Activated gamma-delta T cell (primary cell): ENCODE data around the gene GARNL3.

Source experiments
- DNase-seq: peaks from one replicate; lab custom pipeline; 2025; lab: John Stamatoyannopoulos, UW

Gene GARNL3

GRCh38 chr9:127278372-127278771 is 13.8 kb downstream of the GARNL3 start:
- DNase-seq, result no peak

- no peak for DNase-seq
Observed at GRCh38 chr9:127279717-127280285, 15.2 kb downstream of the GARNL3 start.

- no peak for DNase-seq
Observed at GRCh38 chr9:127280880-127281660, 16.5 kb downstream of the GARNL3 start.

DNA sequence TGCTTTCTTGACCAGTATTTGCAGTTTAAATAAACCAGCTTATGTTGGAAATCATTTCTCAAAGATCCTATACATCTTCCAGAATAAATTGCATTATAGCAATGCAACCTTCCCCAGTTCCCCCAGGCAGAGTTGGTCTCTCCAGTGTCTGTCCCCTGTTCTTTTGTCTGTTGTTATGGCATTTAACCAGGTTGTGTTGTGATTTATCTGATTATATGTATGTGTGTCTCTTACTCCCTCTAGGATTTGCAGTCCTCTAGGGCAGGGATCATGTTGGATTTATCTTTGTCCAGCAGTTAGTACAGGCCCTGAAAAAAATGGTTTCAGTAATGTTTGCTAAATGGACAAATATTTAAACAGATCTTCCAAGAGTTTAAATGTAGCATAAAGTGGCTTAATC is 17.3 kb downstream of the GARNL3 start:
- no peak for DNase-seq

DNA sequence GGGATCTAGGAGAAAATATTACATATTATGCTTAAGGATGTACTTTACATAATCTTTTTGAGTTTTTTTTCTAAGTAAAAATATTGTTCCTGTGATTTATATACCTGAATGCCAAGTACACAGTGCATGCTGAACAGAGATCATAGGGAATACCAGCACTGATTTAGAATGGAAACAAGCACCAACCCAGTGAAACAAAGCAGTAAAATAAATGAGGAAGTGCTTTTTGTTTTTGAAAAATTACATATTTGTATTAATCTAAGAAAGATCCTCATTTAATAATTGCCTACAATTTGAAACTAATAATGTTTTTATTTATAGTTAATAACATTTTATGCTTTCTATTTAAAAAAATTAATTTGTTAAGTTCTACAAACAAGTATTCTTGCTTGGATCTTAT is 18.0 kb downstream of the GARNL3 start:
- DNase-seq, result no peak

DNA sequence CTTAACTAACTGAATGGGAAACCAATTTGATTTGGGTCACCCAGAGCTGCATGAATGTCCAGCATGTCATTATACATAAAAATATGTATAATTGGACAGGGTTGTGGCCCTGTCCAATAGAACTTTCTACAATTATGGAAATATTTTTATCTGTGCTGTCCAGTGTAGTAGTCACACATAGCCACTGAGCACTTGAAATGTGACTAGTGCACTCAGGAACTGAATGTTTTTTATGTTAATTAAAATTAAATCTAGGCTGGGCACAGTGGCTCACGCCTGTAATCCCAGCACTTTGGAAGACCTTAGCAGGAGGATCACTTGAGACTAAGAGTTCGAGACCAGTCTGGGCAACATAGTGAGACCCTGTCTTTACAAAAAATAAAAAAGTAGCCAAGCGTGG is 18.6 kb downstream of the GARNL3 start:
- DNase-seq, result no peak

DNA sequence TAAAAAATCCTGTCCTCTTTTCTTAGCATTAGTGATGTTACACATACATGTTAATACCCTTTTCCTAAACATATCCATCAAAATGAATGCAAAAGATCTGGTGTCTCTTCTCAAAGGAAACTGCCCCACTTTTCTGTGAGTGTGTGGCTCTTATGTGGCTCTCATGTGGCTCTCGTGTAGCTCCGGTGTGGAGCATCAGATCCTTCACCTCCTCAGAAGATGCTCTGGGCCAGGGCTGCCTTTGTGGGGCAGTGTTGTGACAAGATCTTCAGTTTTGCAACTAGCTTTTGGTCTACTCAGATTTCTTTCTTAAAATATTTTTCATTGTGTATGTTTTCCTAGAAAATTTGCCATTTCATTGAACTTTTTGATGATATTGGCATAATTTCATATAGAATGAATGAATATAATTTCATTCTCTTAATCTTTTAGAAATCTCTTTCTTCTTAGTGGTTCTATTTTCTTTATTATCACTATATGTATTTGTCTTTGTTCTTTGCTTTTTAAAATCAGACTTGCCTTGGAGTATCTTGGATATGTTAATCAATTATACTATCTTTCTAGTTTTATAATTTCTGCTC is 19.4 kb downstream of the GARNL3 start:
- DNase-seq, result no peak

- DNase-seq, result no peak
Observed at GRCh38 chr9:127285965-127286364, 21.4 kb downstream of the GARNL3 start.

- DNase-seq, result no peak
Observed at GRCh38 chr9:127290561-127291065, 26.0 kb downstream of the GARNL3 start.

- DNase-seq, result no peak
Observed at GRCh38 chr9:127291246-127291778, 26.7 kb downstream of the GARNL3 start.

DNA sequence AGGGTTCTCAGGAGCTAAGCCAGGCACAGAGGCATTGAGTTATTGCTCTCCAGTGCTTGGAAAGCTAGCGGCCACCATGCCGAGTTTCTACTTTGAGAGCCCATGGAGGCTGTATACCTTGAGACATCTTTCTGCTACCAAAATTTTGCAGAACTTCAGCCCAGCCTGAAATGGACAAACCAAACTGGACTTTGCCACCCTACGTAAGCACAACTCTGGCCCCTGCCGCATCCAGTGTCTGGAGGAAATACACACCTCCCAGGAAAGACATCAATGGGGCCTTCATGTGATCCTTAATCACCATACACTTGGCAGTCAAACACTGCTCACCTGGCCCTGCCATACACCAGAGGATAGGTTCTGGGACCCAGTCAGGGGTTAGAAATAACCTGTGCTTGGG is 27.8 kb downstream of the GARNL3 start:
- no peak for DNase-seq

DNA sequence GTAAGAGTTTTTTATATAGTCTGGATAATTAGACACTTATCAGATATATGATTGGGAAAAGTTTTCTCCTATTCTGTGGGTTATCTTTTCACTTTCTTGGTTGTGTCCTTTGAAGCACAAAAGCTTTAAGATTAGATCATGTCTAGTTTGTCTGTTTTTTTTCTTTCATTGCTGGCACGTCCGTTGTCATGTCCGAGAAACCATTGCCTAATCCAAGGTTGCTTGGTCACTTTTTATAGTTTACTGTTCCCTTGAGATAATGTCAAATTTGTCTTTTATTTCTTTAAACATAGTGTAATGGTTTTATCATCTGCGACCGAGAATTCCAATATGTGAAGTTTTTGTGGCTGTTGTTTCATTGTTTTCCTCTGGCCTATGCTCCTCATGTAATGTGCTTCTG is 28.8 kb downstream of the GARNL3 start:
- DNase-seq, result no peak

DNA sequence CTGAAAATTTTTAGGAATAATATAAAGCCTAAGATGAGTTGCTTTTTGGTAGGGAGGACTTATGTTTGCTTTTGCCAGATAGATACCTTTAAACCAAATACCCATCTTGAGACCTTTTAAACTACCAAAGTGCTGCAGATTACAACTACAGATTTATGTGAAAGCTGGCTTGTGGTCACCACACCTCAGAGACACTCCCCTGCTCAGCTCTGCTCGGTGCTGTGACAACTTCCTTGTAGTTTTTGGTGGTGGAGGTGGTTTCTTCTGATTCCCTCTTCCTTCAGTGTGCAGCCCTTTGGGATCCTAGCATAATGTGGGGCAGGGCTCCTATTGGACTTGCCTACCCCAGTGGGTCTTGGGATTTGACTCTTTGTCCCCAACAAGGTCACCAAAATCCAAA is 29.2 kb downstream of the GARNL3 start:
- no peak for DNase-seq

GRCh38 chr9:127295005-127295404 is 30.4 kb downstream of the GARNL3 start:
- no peak for DNase-seq

- DNase-seq, result no peak
Observed at GRCh38 chr9:127300886-127301447, 36.4 kb downstream of the GARNL3 start.

DNA sequence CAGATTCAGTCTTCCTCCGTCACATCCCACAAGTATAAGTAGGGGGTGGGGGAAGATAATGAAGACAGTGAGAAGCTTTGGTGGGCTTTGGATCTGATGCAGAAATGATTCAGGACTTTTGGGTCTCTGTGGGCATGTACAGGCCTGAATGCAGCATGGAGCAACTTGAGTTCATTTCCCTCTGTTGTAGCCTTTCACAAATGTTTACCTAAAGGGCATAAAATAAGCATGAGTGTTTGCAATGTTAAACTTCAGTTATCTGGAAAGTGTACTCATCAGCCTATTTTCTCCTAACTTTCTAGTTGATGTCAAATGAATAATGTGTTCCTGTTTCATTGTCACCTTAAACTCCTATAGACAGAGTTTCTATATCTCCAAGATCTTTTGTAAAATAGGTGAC is 39.3 kb downstream of the GARNL3 start:
- DNase-seq, result no peak

- no peak for DNase-seq
Observed at GRCh38 chr9:127305206-127305837, 40.7 kb downstream of the GARNL3 start.

GRCh38 chr9:127305838-127306226 is 41.3 kb downstream of the GARNL3 start:
- no peak for DNase-seq

GRCh38 chr9:127307802-127308201 is 43.2 kb downstream of the GARNL3 start:
- no peak for DNase-seq

DNA sequence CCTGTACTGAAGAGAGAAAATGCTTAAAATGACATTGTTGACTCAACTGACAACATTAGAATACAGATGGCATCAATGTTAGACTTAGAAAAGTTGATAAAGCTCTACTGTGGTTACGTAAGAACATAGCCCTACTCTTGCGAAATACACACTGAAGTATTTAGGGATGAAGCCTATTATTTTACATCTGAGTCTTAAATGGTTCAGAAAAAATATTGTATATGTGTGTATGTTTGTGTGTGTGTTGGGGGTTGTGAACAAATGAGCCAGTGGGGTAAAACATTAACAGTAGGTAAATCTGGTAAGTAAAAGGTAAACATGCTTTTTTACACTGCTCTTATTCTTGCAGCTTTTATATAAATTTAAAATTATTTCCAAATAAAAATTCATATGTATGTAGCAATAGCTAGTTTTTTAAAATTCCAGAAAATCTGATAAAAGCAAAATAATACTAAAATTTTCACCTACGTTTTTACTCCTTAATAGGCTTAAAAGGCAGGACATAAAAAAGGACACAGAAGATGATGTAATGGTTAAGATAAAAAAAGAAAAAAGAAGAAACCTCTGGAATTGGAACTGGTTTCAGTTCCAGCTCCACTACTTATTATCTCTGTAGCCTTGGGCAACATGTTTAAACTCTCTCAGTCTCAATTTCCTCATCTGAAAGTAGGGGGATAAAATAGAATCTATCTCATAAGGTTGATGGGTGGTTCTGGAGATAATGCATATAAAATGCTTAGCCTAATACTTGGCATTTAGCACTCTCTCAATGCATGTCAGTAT is 44.3 kb downstream of the GARNL3 start:
- no peak for DNase-seq

DNA sequence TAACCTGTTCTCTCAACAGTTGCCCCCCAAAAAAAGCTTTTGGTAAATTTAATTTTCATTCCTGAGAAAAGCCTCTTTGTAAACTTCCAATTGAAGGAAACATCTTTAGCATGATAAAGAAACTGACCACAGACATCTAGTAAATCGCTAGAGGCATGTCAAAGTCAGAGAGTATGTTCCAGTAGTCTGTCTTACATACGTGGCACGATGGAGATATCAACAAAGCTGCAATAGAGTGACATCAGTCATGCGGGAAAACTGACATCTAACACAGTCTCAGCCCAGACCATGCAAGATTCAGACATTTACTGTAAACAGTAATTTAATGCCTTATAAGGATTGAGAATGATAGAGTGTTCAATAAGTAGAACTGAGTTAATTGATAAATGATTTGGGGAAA is 45.1 kb downstream of the GARNL3 start:
- no peak for DNase-seq
